GM13976 (cell line): ENCODE results near the gene VPS8.

Experiments used
- DNase-seq: peaks from one replicate; pipeline ENCODE4 v3.0.0; 2012; ENCODE audit warnings: low spot score
- CTCF ChIP-seq: IDR thresholded peaks from 2 replicates; pipeline ENCODE4 v1.5.1; 2012; ENCODE audit warnings: borderline replicate concordance, mild to moderate bottlenecking; ENCODE audit not compliant: insufficient read depth; ENCODE audit errors: extremely low read depth, missing control alignments, control extremely low read depth
- in situ Hi-C: fragments of 300-500 bp; cut with MboI; formaldehyde crosslinking; loops from one replicate; pipeline ENCODE4 v1.12.0; 2022; ENCODE audit warnings: low sequenced_read_pairs, mixed read lengths, inconsistent platforms; ENCODE audit not compliant: unreplicated experiment

Gene VPS8

GRCh38 chr3:185089751-185090150 lies 277.8 kb downstream of the VPS8 start:
- no peak for DNase-seq
- in situ Hi-C loops, result no loop called here
- no peak for TF ChIP-seq CTCF

- no peak for TF ChIP-seq CTCF
- in situ Hi-C loops, result no loop called here
- no peak for DNase-seq
These were observed 278.8 kb downstream of the VPS8 start for GRCh38 chr3:185090811-185091210.

- in situ Hi-C loops, result no loop called here
- no peak for DNase-seq
- TF ChIP-seq CTCF, result no peak
These were observed 281.1 kb downstream of the VPS8 start for GRCh38 chr3:185093116-185093515.

- no peak for TF ChIP-seq CTCF
- in situ Hi-C loops, result no loop called here
- DNase-seq, result no peak
These were observed 282.7 kb downstream of the VPS8 start for GRCh38 chr3:185094697-185095096.
